HEK293 (cell line): ENCODE results near the gene PCBP2.

ENCODE experiments used
- CTCF ChIA-PET: fragments of 350-600 bp; formaldehyde crosslinking; extraction: SDS; loops from one replicate; lab custom pipeline; 2021; ENCODE audit warnings: antibody characterized with exemption; lab: Yijun Ruan, JAX
- POLR2A ChIA-PET: fragments of 300-600 bp; formaldehyde crosslinking; extraction: SDS; loops from one replicate; lab custom pipeline; 2020; ENCODE audit warnings: antibody characterized with exemption, inconsistent platforms; lab: Yijun Ruan, JAX
- H3K27ac ChIP-seq: fragments of 200-500 bp; sonication (Bioruptor generic); 2 replicates; pipeline ENCODE4 v1.5.1; 2014; ENCODE audit warnings: low read depth, low read length, control low read depth, inconsistent platforms; ENCODE audit errors: extremely low read depth
- H3K36me3 ChIP-seq, 2 experiments: fragments of 200-500 bp in 1 of 2; sonication (Bioruptor generic) in 1 of 2; 1 replicate in 1 of 2; 2 replicates in 1 of 2; pipeline ENCODE4 v1.5.1; 2014 to 2017; ENCODE audit warnings: inconsistent platforms in 2 of 2, low read length in 2 of 2; ENCODE audit not compliant: control insufficient read depth in 2 of 2, insufficient read depth in 1 of 2
- H3K4me1 ChIP-seq: fragments of 200-500 bp; sonication (Bioruptor generic); 2 replicates; pipeline ENCODE4 v1.5.1; 2014; ENCODE audit warnings: mild to moderate bottlenecking, low read length, inconsistent platforms; ENCODE audit not compliant: control insufficient read depth, insufficient read depth
- H3K4me3 ChIP-seq: 2 replicates; pipeline ENCODE4 v1.5.1; 2011; ENCODE audit warnings: low read depth, mild to moderate bottlenecking, control low read depth, low read length, moderate library complexity
- H3K9me3 ChIP-seq: fragments of 200-500 bp; sonication (Bioruptor generic); 2 replicates; pipeline ENCODE4 v1.5.1; 2014; ENCODE audit warnings: low read depth, low read length, inconsistent platforms; ENCODE audit not compliant: control insufficient read depth, insufficient read depth
- GLI2 ChIP-seq: fragments of 450-650 bp; formaldehyde crosslinking; IDR thresholded peaks from 2 replicates; pipeline ENCODE4; 2017; ENCODE audit warnings: missing biosample characterization, missing genetic modification characterization, low read depth, borderline replicate concordance
- IKZF3 ChIP-seq: fragments of 450-650 bp; IDR thresholded peaks from 2 replicates; pipeline ENCODE4 v1.5.0; 2018; ENCODE audit warnings: missing biosample characterization, mild to moderate bottlenecking, missing genetic modification characterization, moderate library complexity
- MYNN ChIP-seq: fragments of 450-650 bp; formaldehyde crosslinking; IDR thresholded peaks from 2 replicates; pipeline ENCODE4 v1.5.1; 2016; ENCODE audit warnings: missing biosample characterization, missing genetic modification characterization, borderline replicate concordance
- SP7 ChIP-seq: fragments of 450-650 bp; formaldehyde crosslinking; IDR thresholded peaks from 2 replicates; pipeline ENCODE4 v1.5.1; 2016; ENCODE audit warnings: missing biosample characterization, missing genetic modification characterization
- TCF7L2 ChIP-seq: IDR thresholded peaks from 2 replicates; pipeline ENCODE4 v1.6.1; 2011; ENCODE audit warnings: low read depth, mild to moderate bottlenecking, inconsistent platforms, low read length, moderate library complexity, borderline replicate concordance
- ZIC2 ChIP-seq: fragments of 450-650 bp; formaldehyde crosslinking; IDR thresholded peaks from 2 replicates; pipeline ENCODE4 v1.5.1; 2016; ENCODE audit warnings: missing biosample characterization, missing genetic modification characterization
- ZNF202 ChIP-seq: fragments of 450-650 bp; formaldehyde crosslinking; IDR thresholded peaks from 2 replicates; pipeline ENCODE4 v1.5.1; 2016; ENCODE audit warnings: missing biosample characterization, missing genetic modification characterization, borderline replicate concordance
- ZNF366 ChIP-seq: fragments of 450-650 bp; formaldehyde crosslinking; conservative IDR thresholded peaks from 2 replicates; pipeline ENCODE4 v1.5.1; 2016; ENCODE audit warnings: missing biosample characterization, missing genetic modification characterization
- ZNF37A ChIP-seq: fragments of 450-650 bp; IDR thresholded peaks from 2 replicates; pipeline ENCODE4 v1.5.1; 2018; ENCODE audit warnings: missing biosample characterization, missing genetic modification characterization
- ZNF626 ChIP-seq: fragments of 450-650 bp; sonication (Bioruptor Pico); formaldehyde crosslinking; IDR thresholded peaks from 2 replicates; pipeline ENCODE4 v1.5.1; 2018; ENCODE audit warnings: missing biosample characterization, missing genetic modification characterization, inconsistent platforms
- ZNF791 ChIP-seq: fragments of 450-650 bp; formaldehyde crosslinking; IDR thresholded peaks from 2 replicates; pipeline ENCODE4 v1.5.1; 2016; ENCODE audit warnings: missing biosample characterization, missing genetic modification characterization
- TF ChIP-seq, protein P1 (sequence below): fragments of 450-650 bp; formaldehyde crosslinking; conservative IDR thresholded peaks from 2 replicates; pipeline ENCODE4 v1.5.1; 2016; ENCODE audit warnings: low read depth, missing biosample characterization, missing genetic modification characterization

PCBP2 gene

DNA sequence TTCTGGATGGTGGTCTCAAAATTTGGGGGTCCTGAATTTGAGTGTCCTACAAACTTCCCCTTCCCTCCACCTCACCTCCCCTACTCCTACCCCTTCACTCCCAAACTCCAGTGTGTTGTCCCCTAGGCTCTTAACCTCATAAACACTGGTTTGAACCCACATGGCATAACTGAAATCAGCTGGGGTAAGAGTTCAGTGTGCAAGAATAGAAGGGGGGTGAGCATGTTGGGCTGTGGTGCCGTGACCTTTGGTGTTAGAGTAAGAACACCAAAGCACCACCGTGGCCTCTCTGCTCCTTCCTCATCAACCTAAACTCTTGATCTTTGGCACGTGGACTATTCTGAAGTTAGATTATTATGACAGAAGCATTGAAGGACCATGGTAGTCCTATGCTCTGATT, 11.0 kb downstream of the PCBP2 start:
- H3K9me3 ChIP-seq: no peaks in the 10 kb centered on the region
- no peak for TF ChIP-seq ZNF626 (tag by site-specific recombination)
- TF ChIP-seq ZNF791 (tag by site-specific recombination): no peak
- no peak for TF ChIP-seq MYNN (tag by site-specific recombination)
- TF ChIP-seq ZIC2: no peak
- H3K36me3 ChIP-seq: peaks cover 94 to 99% of the 10 kb centered on the region in 2 experiments
- H3K27ac ChIP-seq: no peak overlapping the region
- no peaks in the 10 kb centered on the region for H3K4me1 ChIP-seq
- POLR2A ChIA-PET: interaction anchor here (1.8 kb wide), 1 partner anchor 10 kb away, joined by 6 read pairs; no protein-coding TSS in a partner anchor
- no peak overlapping the region for H3K4me3 ChIP-seq
- CTCF ChIA-PET: interaction anchor here (0.6 to 3.1 kb wide), 2 partner anchors 10 to 14 kb away, joined by 3 to 17 read pairs; no protein-coding TSS in a partner anchor

DNA sequence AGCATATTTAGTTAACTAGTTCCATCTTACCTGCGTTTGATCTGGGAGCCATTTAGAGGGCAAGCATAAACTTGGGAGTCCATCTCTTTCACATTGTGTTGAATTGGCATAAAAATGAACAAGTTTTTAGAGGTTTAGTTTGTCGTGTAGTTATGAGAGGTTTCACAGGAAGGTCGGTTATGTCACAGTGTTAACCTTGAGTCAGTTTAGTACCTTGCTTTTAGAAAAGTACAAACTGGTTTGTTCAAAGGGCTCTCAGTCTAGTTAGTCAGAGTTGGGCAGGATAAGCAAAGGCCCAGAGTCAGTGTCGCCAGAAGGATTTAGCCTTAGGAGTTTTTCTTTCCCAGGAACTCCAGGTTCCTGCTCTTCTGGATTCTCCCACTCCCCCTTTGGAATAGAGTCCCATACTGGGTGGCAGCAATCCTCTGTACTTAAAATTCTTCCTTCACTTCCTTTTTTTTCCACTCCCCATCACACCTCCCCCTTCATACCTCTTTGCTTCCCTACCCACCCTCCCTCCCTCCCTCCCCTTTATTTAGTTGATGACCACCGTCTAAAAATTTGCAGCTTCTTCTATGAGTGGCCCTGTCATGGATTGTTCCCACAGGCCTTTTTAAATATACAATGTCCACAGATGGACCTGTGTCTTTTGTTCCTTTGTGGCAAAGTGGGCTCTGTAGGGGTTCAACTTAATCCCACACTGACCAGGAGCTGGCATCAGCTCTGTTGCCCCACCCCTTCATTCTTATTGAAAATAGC, 12.1 kb downstream of the PCBP2 start:
- H3K27ac ChIP-seq: no peak overlapping the region; the same call in 1 of the 2 replicates
- H3K4me1 ChIP-seq: no peaks in the 10 kb centered on the region
- H3K9me3 ChIP-seq: no peaks in the 10 kb centered on the region
- H3K36me3 ChIP-seq: peaks cover 93 to 99% of the 10 kb centered on the region in 2 experiments
- H3K4me3 ChIP-seq: no peak overlapping the region
- TF ChIP-seq ZNF202 (tag by site-specific recombination): no peak
- TF ChIP-seq SP7 (tag by site-specific recombination): no peak
- peak; percentile 55; the same call in 1 of the 2 replicates for TF ChIP-seq IKZF3
- ChIA-PET CTCF (interaction anchor here (0.6 to 3.1 kb wide), 4 partner anchors 11 to 744 kb away, joined by 3 to 17 read pairs (median 4); no protein-coding TSS in a partner anchor), POLR2A (interaction anchor here (0.6 to 1.5 kb wide), 7 partner anchors 10 to 143 kb away, joined by 3 to 6 read pairs (median 5); partner anchors contain the start of genes AAAS and TARBP2)

DNA sequence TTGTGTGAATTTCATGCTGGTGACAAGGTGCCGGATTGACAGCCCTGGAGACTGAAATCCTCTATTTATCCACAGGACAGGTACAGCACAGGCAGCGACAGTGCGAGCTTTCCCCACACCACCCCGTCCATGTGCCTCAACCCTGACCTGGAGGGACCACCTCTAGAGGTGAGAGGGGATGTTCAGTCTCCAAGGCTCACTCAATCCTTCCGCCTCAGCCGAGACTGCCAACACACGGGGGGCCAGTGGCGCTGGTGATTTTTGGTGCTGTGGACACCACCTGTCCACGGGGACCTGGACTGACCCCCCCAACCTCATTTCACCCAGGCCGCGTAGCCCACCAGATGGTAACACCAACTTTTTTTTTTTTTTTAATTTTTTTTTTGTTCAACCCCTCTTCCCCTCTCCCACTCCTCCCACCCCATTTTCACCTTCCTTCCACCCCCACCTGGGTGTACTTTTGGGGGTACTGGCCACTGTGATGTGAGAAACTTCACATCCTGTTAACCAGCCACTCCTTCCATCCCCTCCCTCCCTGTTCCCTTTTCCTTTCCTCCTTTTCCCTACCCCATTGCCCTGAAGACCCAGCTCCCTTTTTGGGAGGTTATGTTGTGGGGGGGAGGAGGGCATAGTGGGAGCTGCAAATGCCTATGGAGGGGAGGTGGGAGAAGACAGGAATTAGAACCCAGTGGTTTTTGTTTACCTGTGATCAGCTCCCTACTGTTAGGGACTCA, 12.9 kb downstream of the PCBP2 start:
- TF ChIP-seq TCF7L2 (no peak), ZNF366 (tag by site-specific recombination) (peak; percentile 41; the same call in 1 of the 2 replicates), ZNF37A (tag by site-specific recombination) (no peak), GLI2 (no peak)
- TF ChIP-seq, protein P1, sequence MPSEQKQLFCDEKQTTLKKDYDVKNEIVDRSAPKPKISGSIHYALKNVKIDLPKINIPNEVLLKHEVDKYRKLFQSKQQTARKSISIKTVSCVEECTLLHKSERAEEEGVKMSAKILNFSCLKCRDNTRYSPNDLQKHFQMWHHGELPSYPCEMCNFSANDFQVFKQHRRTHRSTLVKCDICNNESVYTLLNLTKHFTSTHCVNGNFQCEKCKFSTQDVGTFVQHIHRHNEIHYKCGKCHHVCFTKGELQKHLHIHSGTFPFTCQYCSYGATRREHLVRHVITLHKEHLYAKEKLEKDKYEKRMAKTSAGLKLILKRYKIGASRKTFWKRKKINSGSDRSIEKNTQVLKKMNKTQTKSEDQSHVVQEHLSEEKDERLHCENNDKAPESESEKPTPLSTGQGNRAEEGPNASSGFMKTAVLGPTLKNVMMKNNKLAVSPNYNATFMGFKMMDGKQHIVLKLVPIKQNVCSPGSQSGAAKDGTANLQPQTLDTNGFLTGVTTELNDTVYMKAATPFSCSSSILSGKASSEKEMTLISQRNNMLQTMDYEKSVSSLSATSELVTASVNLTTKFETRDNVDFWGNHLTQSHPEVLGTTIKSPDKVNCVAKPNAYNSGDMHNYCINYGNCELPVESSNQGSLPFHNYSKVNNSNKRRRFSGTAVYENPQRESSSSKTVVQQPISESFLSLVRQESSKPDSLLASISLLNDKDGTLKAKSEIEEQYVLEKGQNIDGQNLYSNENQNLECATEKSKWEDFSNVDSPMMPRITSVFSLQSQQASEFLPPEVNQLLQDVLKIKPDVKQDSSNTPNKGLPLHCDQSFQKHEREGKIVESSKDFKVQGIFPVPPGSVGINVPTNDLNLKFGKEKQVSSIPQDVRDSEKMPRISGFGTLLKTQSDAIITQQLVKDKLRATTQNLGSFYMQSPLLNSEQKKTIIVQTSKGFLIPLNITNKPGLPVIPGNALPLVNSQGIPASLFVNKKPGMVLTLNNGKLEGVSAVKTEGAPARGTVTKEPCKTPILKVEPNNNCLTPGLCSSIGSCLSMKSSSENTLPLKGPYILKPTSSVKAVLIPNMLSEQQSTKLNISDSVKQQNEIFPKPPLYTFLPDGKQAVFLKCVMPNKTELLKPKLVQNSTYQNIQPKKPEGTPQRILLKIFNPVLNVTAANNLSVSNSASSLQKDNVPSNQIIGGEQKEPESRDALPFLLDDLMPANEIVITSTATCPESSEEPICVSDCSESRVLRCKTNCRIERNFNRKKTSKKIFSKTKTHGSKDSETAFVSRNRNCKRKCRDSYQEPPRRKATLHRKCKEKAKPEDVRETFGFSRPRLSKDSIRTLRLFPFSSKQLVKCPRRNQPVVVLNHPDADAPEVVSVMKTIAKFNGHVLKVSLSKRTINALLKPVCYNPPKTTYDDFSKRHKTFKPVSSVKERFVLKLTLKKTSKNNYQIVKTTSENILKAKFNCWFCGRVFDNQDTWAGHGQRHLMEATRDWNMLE (tag by site-specific recombination): no peak
- ChIA-PET POLR2A (interaction anchor here (0.6 to 1.5 kb wide), 8 partner anchors 9 to 143 kb away, joined by 3 to 5 read pairs (median 4); partner anchors contain the start of genes AAAS, MAP3K12 and TARBP2), CTCF (interaction anchor here (0.6 to 0.7 kb wide), 3 partner anchors 25 to 743 kb away, joined by 3 to 5 read pairs (median 3); no protein-coding TSS in a partner anchor)
- Histone ChIP-seq H3K36me3 (peaks cover 93 to 99% of the 10 kb centered on the region in 2 experiments), H3K4me3 (no peak overlapping the region), H3K27ac (no peak overlapping the region), H3K4me1 (no peaks in the 10 kb centered on the region), H3K9me3 (no peaks in the 10 kb centered on the region)
